GM12878 (cell line): ENCODE measurements around the gene KDM6A. TPM values are rescaled to one million over a fixed set of nuclear protein-coding genes. Genes with fewer than 3 reads are reported as not detected.

Source experiments
- ATAC-seq: fragments of 200-7000 bp; cut with Tn5 transposase; 3 replicates; pipeline ENCODE4 v1.9.1; 2020; ENCODE audit warnings: mild to moderate bottlenecking, moderate library complexity
- BruUV-seq: library from RNA; stranded (reverse); fragments of 400-500 nt; replicated peaks from 2 replicates; lab custom pipeline; 2021; lab: Mats Ljungman, UMichigan
- CTCF ChIA-PET: fragments of 300-600 bp; sonication (Branson Sonifier 250); formaldehyde crosslinking; extraction: SDS; loops from one replicate; lab custom pipeline; 2021; ENCODE audit warnings: inconsistent platforms; lab: Yijun Ruan, JAX
- POLR2A ChIA-PET: fragments of 350-600 bp; formaldehyde crosslinking; extraction: SDS; loops from one replicate; lab custom pipeline; 2021; ENCODE audit warnings: inconsistent platforms; lab: Charles Lee
- RAD21 ChIA-PET: fragments of 300-600 bp; sonication (Branson Sonifier 250); formaldehyde crosslinking; loops from one replicate; lab custom pipeline; 2023; ENCODE audit warnings: antibody characterized with exemption; ENCODE audit not compliant: unreplicated experiment; lab: Charles Lee
- SMC1A ChIA-PET: fragments of 300-600 bp; sonication (Branson Sonifier 250); formaldehyde crosslinking; loops from one replicate; lab custom pipeline; 2023; ENCODE audit not compliant: unreplicated experiment, uncharacterized antibody; lab: Charles Lee
- DNase-seq: peaks from one replicate; pipeline ENCODE4 v3.0.0-alpha.2; 2011; ENCODE audit warnings: low read depth, low spot score
- FAIRE-seq: peaks from 3 replicates; lab custom pipeline; 2011; peaks lifted over from hg19 to GRCh38; lab: Jason Lieb, UNC
- H2AFZ ChIP-seq: 2 replicates; pipeline ENCODE4 v1.6.0; 2011; ENCODE audit warnings: low read depth, low read length, control low read depth; ENCODE audit not compliant: control insufficient read depth
- H3K27ac ChIP-seq: 2 replicates; pipeline ENCODE4 v1.5.1; 2011; ENCODE audit warnings: control low read depth; ENCODE audit not compliant: control insufficient read depth, insufficient read depth
- H3K27me3 ChIP-seq, 2 experiments: replicated peaks in 1 of 2; 2 replicates each; pipeline versions ENCODE4 v1.6.0 to v1.6.1; 2011; ENCODE audit warnings: low read length in 1 of 2; ENCODE audit not compliant: control insufficient read depth in 2 of 2, insufficient read depth in 2 of 2
- H3K36me3 ChIP-seq, 2 experiments: 2 replicates each; pipeline ENCODE4 v1.5.1; 2011; ENCODE audit warnings: low read length in 1 of 2; ENCODE audit not compliant: control insufficient read depth in 2 of 2, insufficient read depth in 2 of 2
- H3K4me1 ChIP-seq: 2 replicates; pipeline ENCODE4 v1.6.1; 2011; ENCODE audit warnings: mild to moderate bottlenecking, low read length, moderate library complexity, mixed read lengths; ENCODE audit not compliant: control insufficient read depth, insufficient read depth
- H3K4me2 ChIP-seq: 2 replicates; pipeline ENCODE4 v1.6.0; 2011; ENCODE audit warnings: control low read depth; ENCODE audit not compliant: control insufficient read depth, insufficient read depth
- H3K4me3 ChIP-seq: fragments of 200-600 bp; sonication (generic); 2 replicates; pipeline ENCODE4 v1.5.1; 2016
- H3K79me2 ChIP-seq: 2 replicates; pipeline ENCODE4 v1.6.0; 2011; ENCODE audit warnings: low read length; ENCODE audit not compliant: control insufficient read depth, insufficient read depth
- H3K9ac ChIP-seq: 2 replicates; pipeline ENCODE4 v1.8.0; 2011; ENCODE audit warnings: low read length, control low read depth, mixed read lengths; ENCODE audit not compliant: control insufficient read depth, insufficient read depth
- H3K9me3 ChIP-seq: replicated peaks from 3 replicates; pipeline ENCODE4 v1.5.1; 2011; ENCODE audit warnings: mild to moderate bottlenecking, low read length; ENCODE audit not compliant: control insufficient read depth, insufficient read depth
- H4K20me1 ChIP-seq: 2 replicates; pipeline ENCODE4 v1.6.0; 2011; ENCODE audit not compliant: control insufficient read depth, insufficient read depth
- ATF7 ChIP-seq: fragments of 450-650 bp; IDR thresholded peaks from 2 replicates; pipeline ENCODE4 v1.6.1; 2016; ENCODE audit warnings: low read depth, mild to moderate bottlenecking
- BCLAF1 ChIP-seq: fragments of 450-650 bp; IDR thresholded peaks from 2 replicates; pipeline ENCODE4 v1.6.1; 2017; ENCODE audit warnings: antibody characterized with exemption, mild to moderate bottlenecking, moderate library complexity
- BMI1 ChIP-seq: fragments of 450-650 bp; IDR thresholded peaks from 2 replicates; pipeline ENCODE4 v1.6.1; 2016; ENCODE audit warnings: mild to moderate bottlenecking, moderate library complexity, borderline replicate concordance
- CREM ChIP-seq: IDR thresholded peaks from 2 replicates; pipeline ENCODE4 v1.6.1; 2014; ENCODE audit warnings: antibody characterized with exemption, low read depth
- ETV6 ChIP-seq, 2 experiments: fragments of 450-650 bp in 1 of 2; IDR thresholded peaks in 1 of 2; conservative IDR thresholded peaks in 1 of 2; 2 replicates each; pipeline ENCODE4 v1.6.1; 2014; ENCODE audit warnings: antibody characterized with exemption in 1 of 2, borderline replicate concordance in 1 of 2, low read depth in 1 of 2, mild to moderate bottlenecking in 1 of 2, moderate library complexity in 1 of 2
- FOS ChIP-seq: IDR thresholded peaks from 3 replicates; pipeline ENCODE4 v1.6.1; 2011; ENCODE audit warnings: borderline replicate concordance; ENCODE audit not compliant: insufficient read length; ENCODE audit errors: extremely low read depth
- JUNB ChIP-seq: IDR thresholded peaks from 2 replicates; pipeline ENCODE4 v1.6.1; 2016; ENCODE audit warnings: antibody characterized with exemption, mild to moderate bottlenecking
- MXI1 ChIP-seq: fragments of 150-350 bp; IDR thresholded peaks from 2 replicates; pipeline ENCODE4 v1.6.1; 2011; ENCODE audit warnings: low read depth, mild to moderate bottlenecking, inconsistent platforms, low read length, improper control_type of control experiment
- NFXL1 ChIP-seq: fragments of 450-650 bp; IDR thresholded peaks from 2 replicates; pipeline ENCODE4 v1.6.1; 2017; ENCODE audit warnings: antibody characterized with exemption, mild to moderate bottlenecking, borderline replicate concordance
- NFYA ChIP-seq: IDR thresholded peaks from 2 replicates; pipeline ENCODE4 v1.6.1; 2011; ENCODE audit warnings: low read depth, mild to moderate bottlenecking, low read length, improper control_type of control experiment, borderline replicate concordance
- NKRF ChIP-seq: fragments of 450-650 bp; conservative IDR thresholded peaks from 2 replicates; pipeline ENCODE4 v1.6.1; 2017; ENCODE audit warnings: mild to moderate bottlenecking, moderate library complexity
- NRF1 ChIP-seq: conservative IDR thresholded peaks from 2 replicates; pipeline ENCODE4 v1.6.1; 2011; ENCODE audit warnings: mild to moderate bottlenecking, low read depth, low read length, improper control_type of control experiment
- POU2F2 ChIP-seq: IDR thresholded peaks from 3 replicates; pipeline ENCODE4 v1.6.1; 2011; ENCODE audit warnings: low read depth, mild to moderate bottlenecking, low read length, borderline replicate concordance
- STAT3 ChIP-seq: IDR thresholded peaks from 2 replicates; pipeline ENCODE4 v1.6.1; 2011; ENCODE audit warnings: low read depth, low read length, improper control_type of control experiment
- TCF7 ChIP-seq: IDR thresholded peaks from 2 replicates; pipeline ENCODE4 v1.6.1; 2014; ENCODE audit warnings: antibody characterized with exemption, borderline replicate concordance
- YY1 ChIP-seq: IDR thresholded peaks from 2 replicates; pipeline ENCODE4 v1.6.1; 2011; ENCODE audit warnings: low read depth, mild to moderate bottlenecking, low read length
- ZNF622 ChIP-seq: fragments of 450-650 bp; IDR thresholded peaks from 2 replicates; pipeline ENCODE4 v1.6.1; 2017; ENCODE audit warnings: mild to moderate bottlenecking, inconsistent platforms
- ZSCAN29 ChIP-seq: fragments of 450-650 bp; IDR thresholded peaks from 2 replicates; pipeline ENCODE4 v1.6.1; 2017; ENCODE audit warnings: mild to moderate bottlenecking, moderate library complexity
- WGBS: methylation state at CpG from one replicate; pipeline ENCODE4 v1.1.6; 2016; ENCODE audit warnings: low lambda C conversion rate; ENCODE audit not compliant: insufficient replicate concordance, insufficient coverage; ENCODE audit errors: missing lambda C conversion rate; 5-methylcytosine and 5-hydroxymethylcytosine counted together
- in situ Hi-C: fragments of 300-500 bp; cut with MboI; formaldehyde crosslinking; loops from 9 replicates; pipeline ENCODE4 v1.14.3; 2018; ENCODE audit warnings: mixed read lengths
- intact Hi-C: fragments of 100-400 bp; cut with micrococcal nuclease; formaldehyde crosslinking; loops from one replicate; pipeline ENCODE4 v1.14.2; 2022; ENCODE audit not compliant: unreplicated experiment
- polyA plus RNA-seq, 11 experiments: library from polyadenylated mRNA; depleted of rRNA in 4 of 11; unstranded in 6 of 11; stranded (reverse) in 5 of 11; fragments of >200 nt; fragmentation: Nextera tagmentation in 4 of 11; fragmentation: Illumina TruSeq in 1 of 11; extraction: Ambion mirVana in 4 of 11; extraction: Trizol in 1 of 11; gene quantifications; 1 replicate in 1 of 11; 2 replicates in 10 of 11; pipeline versions ENCODE4 v1.2.1 to v1.2.3, GENCODE V29; 2011 to 2016; ENCODE audit warnings: inconsistent platforms in 2 of 11, missing spikeins in 2 of 11, low read depth in 1 of 11
- total RNA-seq, 4 experiments: library from RNA; depleted of rRNA in 3 of 4; stranded (reverse); fragments of >200 nt in 3 of 4; fragmentation: Illumina TruSeq in 1 of 4; extraction: Trizol in 1 of 4; gene quantifications; 2 replicates each; pipeline versions ENCODE4 v1.2.1 to v1.2.3, GENCODE V29; 2013 to 2021

Gene KDM6A
- total and polyA plus RNA-seq, 10 of the 15 experiments (the other 5 are each of a cell fraction or from before 2014, with no cell fraction given), result 7.9 to 29.0 (median 20.4) TPM

- ChIA-PET SMC1A (interaction anchor here (0.8 to 1.6 kb wide), 2 partner anchors 27 to 49 kb away, joined by 3 to 4 read pairs; no protein-coding TSS in a partner anchor), POLR2A (interaction anchor here (0.6 kb wide), 2 partner anchors 15 to 1945 kb away, joined by 3 read pairs; no protein-coding TSS in a partner anchor), CTCF (interaction anchor here (1.5 kb wide), 1 partner anchor 9 kb away, joined by 4 read pairs; no protein-coding TSS in a partner anchor), RAD21 (no interaction called here)
- Histone ChIP-seq H3K27ac (no peak overlapping the region), H4K20me1 (no peaks in the 10 kb centered on the region), H3K79me2 (peaks cover 57% of the 10 kb centered on the region), H3K9ac (no peak overlapping the region), H3K36me3 (no peaks in the 10 kb centered on the region), H3K4me2 (no peak overlapping the region), H3K9me3 (peaks cover 18% of the 10 kb centered on the region; the same call in 2 of the 3 replicates), H3K4me1 (no peaks in the 10 kb centered on the region), H2AFZ (no peak overlapping the region), H3K27me3 (no peaks in the 10 kb centered on the region), H3K4me3 (no peak overlapping the region)
- 45% methylated on average over 2 of the region's 2 CpGs for WGBS
- ATAC-seq (no peak), DNase-seq (no peak), FAIRE-seq (no peak)
- in situ Hi-C loops, result no loop called here
- intact Hi-C loops, result no loop called here
- BruUV-seq, result no TSS peak
- TF ChIP-seq FOS (no peak), NRF1 (no peak), BMI1 (no peak), ATF7 (no peak), ZNF622 (no peak), POU2F2 (no peak), NFYA (no peak), ZSCAN29 (no peak), BCLAF1 (no peak), NFXL1 (no peak), STAT3 (no peak), YY1 (no peak), NKRF (no peak), ETV6 (conservative IDR thresholded peaks at IDR 0.05 in 1 of 2, IDR thresholded peaks at IDR 0.05 in 1 of 2; ENCODE audit: borderline replicate concordance in 1 of 2, low read depth in 1 of 2) (no peak), CREM (no peak), MXI1 (no peak), TCF7 (no peak), JUNB (no peak)
- TF ChIP-seq, all 136 proteins: peak for 0
Observed at GRCh38 chrX:44948406-44948805, 75.4 kb downstream of the KDM6A start.
